ENCODE measurements around the gene PIGT. TPM values are rescaled to one million over a fixed set of nuclear protein-coding genes. Genes with fewer than 3 reads are reported as not detected.

PIGT gene
- polyA plus RNA-seq, 1 of the 3 experiments (the other 2 are of a cell fraction): 144 TPM

DNA sequence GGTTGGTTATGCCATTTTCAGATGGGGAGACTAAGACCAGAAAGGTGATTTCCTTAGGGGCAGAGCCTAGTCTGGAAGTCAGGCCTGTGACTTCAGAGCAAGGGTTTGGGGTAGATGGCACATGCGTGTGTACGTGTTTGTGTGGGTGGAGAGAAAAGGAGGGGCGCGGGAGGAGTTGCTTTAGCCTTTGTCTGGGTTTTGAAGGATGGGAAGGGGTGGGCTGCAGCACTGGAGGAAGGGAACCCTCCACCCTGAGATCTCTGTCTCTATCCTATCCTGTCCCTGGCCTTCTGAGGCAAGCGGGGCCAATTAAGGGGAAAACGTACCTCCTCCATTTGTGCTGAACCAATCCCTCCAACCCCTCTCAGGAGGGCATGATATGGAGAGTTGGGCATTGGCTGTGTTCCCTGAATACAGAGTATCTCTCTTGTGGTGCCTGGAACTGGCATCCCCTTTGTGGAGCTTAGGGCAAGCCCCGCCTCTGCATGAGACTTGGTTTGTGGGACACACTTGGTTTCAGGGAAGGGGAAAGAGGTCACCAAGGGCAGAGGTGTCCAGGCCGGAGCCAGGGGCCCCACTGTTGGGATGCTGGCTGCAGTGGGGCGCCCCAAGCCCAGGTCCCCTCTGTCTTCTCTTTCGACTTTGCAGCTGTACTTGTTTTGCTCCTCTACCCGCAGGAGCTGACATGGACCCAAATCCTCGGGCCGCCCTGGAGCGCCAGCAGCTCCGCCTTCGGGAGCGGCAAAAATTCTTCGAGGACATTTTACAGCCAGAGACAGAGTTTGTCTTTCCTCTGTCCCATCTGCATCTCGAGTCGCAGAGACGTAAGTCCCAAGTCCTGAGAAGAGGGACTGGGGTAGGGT is 7.9 kb upstream of the PIGT start, which contains the start of gene DBNDD2:
DBNDD2 (plus strand) TSS at position 507 of the 863 bp plus-strand sequence; CDS start at position 686, 179 bp downstream.
- Histone ChIP-seq H4K20me1 (ENCODE audit: insufficient read depth) (no peaks in the 10 kb centered on the region), H3K27ac (ENCODE audit: low read depth in 2 of 2, low read length in 1 of 2) (no peak within 1 kb of the TSS), H3K9me2 (no peaks in the 10 kb centered on the region), H3K4me2 (peak within 1 kb of the TSS; percentile 96), H3K4me1 (ENCODE audit: control insufficient read depth in 1 of 2, insufficient read depth in 2 of 2, low read depth in 1 of 2, low read length in 1 of 2) (peaks cover 0 to 8% of the 10 kb centered on the region in 2 experiments; a peak in 1 of 4 replicates), H3K27me3 (ENCODE audit: insufficient read depth) (no peaks in the 10 kb centered on the region), H3K9me3 (no peaks in the 10 kb centered on the region), H3K9ac (peak within 1 kb of the TSS; percentile 57; the same call in 1 of the 2 replicates), H3K36me3 (replicated peaks in 1 of 2; ENCODE audit: control insufficient read depth in 1 of 2, insufficient read depth in 2 of 2, low read length in 1 of 2) (peaks cover 0 to 19% of the 10 kb centered on the region in 2 experiments), H3F3A (replicated peaks; ENCODE audit: insufficient read depth) (no peaks in the 10 kb centered on the region), H2AFZ (ENCODE audit: low read depth) (no peak within 1 kb of the TSS), H3K4me3 (ENCODE audit: low read depth in 2 of 2, low read length in 1 of 2) (peak within 1 kb of the TSS; percentile 66 to 76; a peak in 3 of 4 replicates), H3K79me2 (ENCODE audit: insufficient read depth) (no peaks in the 10 kb centered on the region)
- DNase-seq: peak; percentile 24
- 97% methylated on average over 20 of the region's 21 CpGs for WGBS (ENCODE audit: low lambda C conversion rate)
- POLR2A ChIA-PET: interaction anchor here (0.8 to 1.5 kb wide), 3 partner anchors 8 to 19 kb away, joined by 3 to 5 read pairs (median 4); partner anchors contain the start of gene PIGT
- CTCF ChIA-PET: interaction anchor here (0.6 to 4.6 kb wide), 8 partner anchors 8 to 45 kb away, joined by 3 to 40 read pairs (median 6); partner anchors contain the start of genes PIGT and SYS1
- no peak for TF ChIP-seq RFX5 (IDR thresholded peaks at IDR 0.05; ENCODE audit: low read length)
- TF ChIP-seq CHD2 (IDR thresholded peaks at IDR 0.05; ENCODE audit: low read length, partially characterized antibody): no peak

DNA sequence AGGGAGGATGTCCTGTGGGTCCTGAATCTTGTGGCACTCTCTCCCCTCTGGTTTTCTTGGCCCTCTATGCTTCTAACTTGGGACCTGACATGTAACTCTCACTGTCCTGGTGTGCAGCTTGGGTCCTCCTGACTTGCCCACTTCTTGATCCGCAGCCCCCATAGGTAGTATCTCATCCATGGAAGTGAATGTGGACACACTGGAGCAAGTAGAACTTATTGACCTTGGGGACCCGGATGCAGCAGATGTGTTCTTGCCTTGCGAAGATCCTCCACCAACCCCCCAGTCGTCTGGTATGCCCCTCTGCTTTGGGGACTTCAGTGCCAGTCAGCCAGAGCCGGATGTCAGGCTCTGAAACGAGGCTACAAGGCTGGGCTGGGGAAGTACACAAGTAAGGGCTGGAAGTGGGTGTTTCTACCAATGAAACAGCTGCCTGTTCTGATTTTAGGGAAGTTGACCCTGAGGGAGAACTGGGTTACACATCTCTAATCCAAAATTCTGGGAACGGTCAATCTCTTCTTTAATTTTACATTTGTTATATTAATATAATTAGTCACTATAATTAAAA is 7.2 kb upstream of the PIGT start:
- H2AFZ ChIP-seq (ENCODE audit: low read depth): no peak overlapping the region
- H3K36me3 ChIP-seq (replicated peaks in 1 of 2; ENCODE audit: control insufficient read depth in 1 of 2, insufficient read depth in 2 of 2, low read length in 1 of 2): peaks cover 0 to 19% of the 10 kb centered on the region in 2 experiments
- no peak overlapping the region for H3K4me3 ChIP-seq (ENCODE audit: low read depth in 2 of 2, low read length in 1 of 2)
- DNase-seq: no peak
- H3K9me3 ChIP-seq: no peaks in the 10 kb centered on the region
- H3K27ac ChIP-seq (ENCODE audit: low read depth in 2 of 2, low read length in 1 of 2): no peak overlapping the region
- ChIA-PET CTCF (interaction anchor here (0.7 kb wide), 1 partner anchor 35 kb away, joined by 4 read pairs; no protein-coding TSS in a partner anchor), POLR2A (no interaction called here)
- WGBS (ENCODE audit: low lambda C conversion rate): 99% methylated on average over 3 of the region's 7 CpGs
- peaks cover 0 to 8% of the 10 kb centered on the region in 2 experiments; a peak in 1 of 4 replicates for H3K4me1 ChIP-seq (ENCODE audit: control insufficient read depth in 1 of 2, insufficient read depth in 2 of 2, low read depth in 1 of 2, low read length in 1 of 2)
- H3K9ac ChIP-seq: no peak overlapping the region
- H3K9me2 ChIP-seq: no peaks in the 10 kb centered on the region
- H3F3A ChIP-seq (replicated peaks; ENCODE audit: insufficient read depth): no peaks in the 10 kb centered on the region
- no peak for TF ChIP-seq RAD21 (IDR thresholded peaks at IDR 0.05; ENCODE audit: low read length)
- TF ChIP-seq MXI1 (IDR thresholded peaks at IDR 0.05; ENCODE audit: low read depth, low read length): no peak
- TF ChIP-seq SMC3 (IDR thresholded peaks at IDR 0.05; ENCODE audit: low read depth, low read length): no peak
- no peak for TF ChIP-seq EP300 (IDR thresholded peaks at IDR 0.05; ENCODE audit: borderline replicate concordance in 1 of 2, low read depth in 1 of 2, low read length in 1 of 2)
- TF ChIP-seq NFIC (IDR thresholded peaks at IDR 0.05; ENCODE audit: borderline replicate concordance): no peak
- TF ChIP-seq, protein P1, sequence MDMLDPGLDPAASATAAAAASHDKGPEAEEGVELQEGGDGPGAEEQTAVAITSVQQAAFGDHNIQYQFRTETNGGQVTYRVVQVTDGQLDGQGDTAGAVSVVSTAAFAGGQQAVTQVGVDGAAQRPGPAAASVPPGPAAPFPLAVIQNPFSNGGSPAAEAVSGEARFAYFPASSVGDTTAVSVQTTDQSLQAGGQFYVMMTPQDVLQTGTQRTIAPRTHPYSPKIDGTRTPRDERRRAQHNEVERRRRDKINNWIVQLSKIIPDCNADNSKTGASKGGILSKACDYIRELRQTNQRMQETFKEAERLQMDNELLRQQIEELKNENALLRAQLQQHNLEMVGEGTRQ (IDR thresholded peaks at IDR 0.05; ENCODE audit: borderline replicate concordance, low read depth, low read length): no peak
- TF ChIP-seq RCOR1 (IDR thresholded peaks at IDR 0.05; ENCODE audit: low read length): no peak
- TF ChIP-seq FOXJ3 (CRISPR knock-in tag; IDR thresholded peaks at IDR 0.05): no peak
- TF ChIP-seq NRF1 (IDR thresholded peaks at IDR 0.05; ENCODE audit: low read depth, low read length): no peak
- TF ChIP-seq, protein P2, sequence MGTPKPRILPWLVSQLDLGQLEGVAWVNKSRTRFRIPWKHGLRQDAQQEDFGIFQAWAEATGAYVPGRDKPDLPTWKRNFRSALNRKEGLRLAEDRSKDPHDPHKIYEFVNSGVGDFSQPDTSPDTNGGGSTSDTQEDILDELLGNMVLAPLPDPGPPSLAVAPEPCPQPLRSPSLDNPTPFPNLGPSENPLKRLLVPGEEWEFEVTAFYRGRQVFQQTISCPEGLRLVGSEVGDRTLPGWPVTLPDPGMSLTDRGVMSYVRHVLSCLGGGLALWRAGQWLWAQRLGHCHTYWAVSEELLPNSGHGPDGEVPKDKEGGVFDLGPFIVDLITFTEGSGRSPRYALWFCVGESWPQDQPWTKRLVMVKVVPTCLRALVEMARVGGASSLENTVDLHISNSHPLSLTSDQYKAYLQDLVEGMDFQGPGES (IDR thresholded peaks at IDR 0.05; ENCODE audit: low read depth, low read length): no peak
- no peak for TF ChIP-seq RFX5 (IDR thresholded peaks at IDR 0.05; ENCODE audit: low read length)
- no peaks in the 10 kb centered on the region for H4K20me1 ChIP-seq (ENCODE audit: insufficient read depth)
- no peaks in the 10 kb centered on the region for H3K79me2 ChIP-seq (ENCODE audit: insufficient read depth)
- H3K27me3 ChIP-seq (ENCODE audit: insufficient read depth): no peaks in the 10 kb centered on the region
- no peak overlapping the region for H3K4me2 ChIP-seq

All from SK-N-SH (cell line).